ENCODE data around the gene FAM170B. TPM values are rescaled to one million over a fixed set of nuclear protein-coding genes. Genes with fewer than 3 reads are reported as not detected.

Gene FAM170B
- total and polyA plus RNA-seq, 9 of the 15 experiments (the other 6 are each of a cell fraction or from before 2014, with no cell fraction given): 0.11 to 0.21 TPM; not detected in 7

DNA sequence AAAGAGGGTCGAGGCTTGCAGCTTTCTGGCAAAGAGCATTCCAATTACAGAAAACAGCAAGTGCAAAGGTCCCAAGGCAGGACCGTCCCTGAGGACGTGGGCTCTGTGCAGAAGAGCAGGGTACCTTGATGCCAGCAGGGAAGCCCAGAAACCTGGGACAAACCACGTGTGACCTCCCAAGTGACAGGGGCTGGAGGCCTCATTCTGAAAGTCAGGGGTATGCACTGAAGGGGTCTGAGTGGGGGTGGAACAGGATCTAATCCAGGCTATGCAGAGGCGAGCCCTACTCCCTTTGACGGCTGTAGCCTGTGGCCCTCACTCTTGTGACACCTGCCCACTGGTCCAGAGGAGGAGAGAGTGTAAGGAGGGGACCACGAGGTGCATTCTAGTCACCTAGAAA lies 31.4 kb upstream of the FAM170B start (continued):
- TF ChIP-seq, protein P1, sequence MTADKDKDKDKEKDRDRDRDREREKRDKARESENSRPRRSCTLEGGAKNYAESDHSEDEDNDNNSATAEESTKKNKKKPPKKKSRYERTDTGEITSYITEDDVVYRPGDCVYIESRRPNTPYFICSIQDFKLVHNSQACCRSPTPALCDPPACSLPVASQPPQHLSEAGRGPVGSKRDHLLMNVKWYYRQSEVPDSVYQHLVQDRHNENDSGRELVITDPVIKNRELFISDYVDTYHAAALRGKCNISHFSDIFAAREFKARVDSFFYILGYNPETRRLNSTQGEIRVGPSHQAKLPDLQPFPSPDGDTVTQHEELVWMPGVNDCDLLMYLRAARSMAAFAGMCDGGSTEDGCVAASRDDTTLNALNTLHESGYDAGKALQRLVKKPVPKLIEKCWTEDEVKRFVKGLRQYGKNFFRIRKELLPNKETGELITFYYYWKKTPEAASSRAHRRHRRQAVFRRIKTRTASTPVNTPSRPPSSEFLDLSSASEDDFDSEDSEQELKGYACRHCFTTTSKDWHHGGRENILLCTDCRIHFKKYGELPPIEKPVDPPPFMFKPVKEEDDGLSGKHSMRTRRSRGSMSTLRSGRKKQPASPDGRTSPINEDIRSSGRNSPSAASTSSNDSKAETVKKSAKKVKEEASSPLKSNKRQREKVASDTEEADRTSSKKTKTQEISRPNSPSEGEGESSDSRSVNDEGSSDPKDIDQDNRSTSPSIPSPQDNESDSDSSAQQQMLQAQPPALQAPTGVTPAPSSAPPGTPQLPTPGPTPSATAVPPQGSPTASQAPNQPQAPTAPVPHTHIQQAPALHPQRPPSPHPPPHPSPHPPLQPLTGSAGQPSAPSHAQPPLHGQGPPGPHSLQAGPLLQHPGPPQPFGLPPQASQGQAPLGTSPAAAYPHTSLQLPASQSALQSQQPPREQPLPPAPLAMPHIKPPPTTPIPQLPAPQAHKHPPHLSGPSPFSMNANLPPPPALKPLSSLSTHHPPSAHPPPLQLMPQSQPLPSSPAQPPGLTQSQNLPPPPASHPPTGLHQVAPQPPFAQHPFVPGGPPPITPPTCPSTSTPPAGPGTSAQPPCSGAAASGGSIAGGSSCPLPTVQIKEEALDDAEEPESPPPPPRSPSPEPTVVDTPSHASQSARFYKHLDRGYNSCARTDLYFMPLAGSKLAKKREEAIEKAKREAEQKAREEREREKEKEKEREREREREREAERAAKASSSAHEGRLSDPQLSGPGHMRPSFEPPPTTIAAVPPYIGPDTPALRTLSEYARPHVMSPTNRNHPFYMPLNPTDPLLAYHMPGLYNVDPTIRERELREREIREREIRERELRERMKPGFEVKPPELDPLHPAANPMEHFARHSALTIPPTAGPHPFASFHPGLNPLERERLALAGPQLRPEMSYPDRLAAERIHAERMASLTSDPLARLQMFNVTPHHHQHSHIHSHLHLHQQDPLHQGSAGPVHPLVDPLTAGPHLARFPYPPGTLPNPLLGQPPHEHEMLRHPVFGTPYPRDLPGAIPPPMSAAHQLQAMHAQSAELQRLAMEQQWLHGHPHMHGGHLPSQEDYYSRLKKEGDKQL (CRISPR knock-in tag; IDR thresholded peaks at IDR 0.05; ENCODE audit: borderline replicate concordance): 0 out of 2 replicates have a peak, but pooled peaks have one; percentile 66
- TF ChIP-seq ZFP36 (IDR thresholded peaks at IDR 0.05; ENCODE audit: low read depth, low read length, partially characterized antibody) (no peak), ZNF766 (CRISPR knock-in tag; conservative IDR thresholded peaks at IDR 0.05) (no peak), MTA2 (IDR thresholded peaks at IDR 0.05; ENCODE audit: low read depth) (no peak), MED1 (CRISPR knock-in tag; IDR thresholded peaks at IDR 0.05; ENCODE audit: borderline replicate concordance) (no peak), ZNF639 (CRISPR knock-in tag; conservative IDR thresholded peaks at IDR 0.05 in 1 of 2, IDR thresholded peaks at IDR 0.05 in 1 of 2) (no peak), ZNF668 (CRISPR knock-in tag; IDR thresholded peaks at IDR 0.05) (0 out of 2 replicates have a peak, but pooled peaks have one; percentile 11), NKRF (IDR thresholded peaks at IDR 0.05; ENCODE audit: borderline replicate concordance) (no peak), SOX6 (IDR thresholded peaks at IDR 0.05) (no peak), ILF3 (IDR thresholded peaks at IDR 0.05; ENCODE audit: borderline replicate concordance) (no peak), CBFA2T2 (conservative IDR thresholded peaks at IDR 0.05) (no peak), KAT7 (CRISPR knock-in tag; IDR thresholded peaks at IDR 0.05; ENCODE audit: borderline replicate concordance) (no peak), ZNF324 (CRISPR knock-in tag; IDR thresholded peaks at IDR 0.05) (no peak), ZNF384 (IDR thresholded peaks at IDR 0.05; ENCODE audit: low read depth, low read length) (no peak), MECOM (CRISPR knock-in tag; IDR thresholded peaks at IDR 0.05) (no peak), ZEB2 (IDR thresholded peaks at IDR 0.05) (no peak), SREBF2 (CRISPR knock-in tag; IDR thresholded peaks at IDR 0.05) (no peak), CBX3 (IDR thresholded peaks at IDR 0.05; ENCODE audit: borderline replicate concordance in 1 of 2, low read length in 2 of 2) (no peak)

All from K562 (cell line).